ENCODE measurements around the gene MR1.
A peak's percentile ranks its signal among the peaks of the same experiment; 100 is the strongest.

Gene MR1

GRCh38 chr1:181091309-181092040, 57.7 kb downstream of the MR1 start:
- no peak for DNase-seq (ENCODE audit: low read depth in 2 of 2)

- no peak for DNase-seq (ENCODE audit: low read depth in 2 of 2)
Observed at GRCh38 chr1:181092056-181092455, 58.3 kb downstream of the MR1 start.

GRCh38 chr1:181092883-181093458, 59.2 kb downstream of the MR1 start:
- DNase-seq (ENCODE audit: low read depth in 2 of 2), result no peak

GRCh38 chr1:181094416-181095212, 60.8 kb downstream of the MR1 start:
- no peak for DNase-seq (ENCODE audit: low read depth in 2 of 2)

GRCh38 chr1:181095260-181095659, 61.5 kb downstream of the MR1 start:
- no peak for DNase-seq (ENCODE audit: low read depth in 2 of 2)

GRCh38 chr1:181095763-181096184, 62.0 kb downstream of the MR1 start:
- DNase-seq (ENCODE audit: low read depth in 2 of 2), result no peak

GRCh38 chr1:181097242-181097641, 63.5 kb downstream of the MR1 start:
- no peak for DNase-seq (ENCODE audit: low read depth in 2 of 2)

- DNase-seq (ENCODE audit: low read depth in 2 of 2), result no peak
Observed at GRCh38 chr1:181099152-181100014, 65.6 kb downstream of the MR1 start.

GRCh38 chr1:181100015-181100905, 66.5 kb downstream of the MR1 start:
- DNase-seq (ENCODE audit: low read depth in 2 of 2), result no peak

- no peak for DNase-seq (ENCODE audit: low read depth in 2 of 2)
Observed at GRCh38 chr1:181100934-181101333, 67.2 kb downstream of the MR1 start.

GRCh38 chr1:181101581-181102226, 67.9 kb downstream of the MR1 start:
- DNase-seq (ENCODE audit: low read depth in 2 of 2), result no peak

GRCh38 chr1:181102841-181103240, 69.1 kb downstream of the MR1 start:
- DNase-seq (ENCODE audit: low read depth in 2 of 2), result no peak

GRCh38 chr1:181103399-181103798, 69.6 kb downstream of the MR1 start:
- no peak for DNase-seq (ENCODE audit: low read depth in 2 of 2)

- DNase-seq (ENCODE audit: low read depth in 2 of 2), result no peak
Observed at GRCh38 chr1:181104042-181104789, 70.4 kb downstream of the MR1 start.

GRCh38 chr1:181104790-181105133, 71.0 kb downstream of the MR1 start:
- DNase-seq (ENCODE audit: low read depth in 2 of 2), result no peak

- peak; percentile 85 to 93 for DNase-seq (ENCODE audit: low read depth in 2 of 2)
Observed at GRCh38 chr1:181105134-181106021, 71.6 kb downstream of the MR1 start.

- DNase-seq (ENCODE audit: low read depth in 2 of 2), result no peak
Observed at GRCh38 chr1:181106022-181106312, 72.2 kb downstream of the MR1 start.

- no peak for DNase-seq (ENCODE audit: low read depth in 2 of 2)
Observed at GRCh38 chr1:181106479-181106878, 72.7 kb downstream of the MR1 start.

- no peak for DNase-seq (ENCODE audit: low read depth in 2 of 2)
Observed at GRCh38 chr1:181107711-181108110, 73.9 kb downstream of the MR1 start.

Measured in stimulated activated CD8-positive, alpha-beta memory T cell treated with anti-CD3 and anti-CD28 coated beads, Interleukin-2, amount 100 ng/mL, for 1 hour (primary cell).